Prostate gland (tissue), 2 donors: Measurements from ENCODE around the gene MFSD6.

ENCODE experiments used
- CTCF ChIP-seq, 4 experiments: fragments of 200-600 bp in 2 of 4; fragments of 450-650 bp in 2 of 4; sonication (generic) in 2 of 4; IDR thresholded peaks; 1 replicate in 3 of 4; 2 replicates in 1 of 4; pipeline ENCODE4 v1.5.1; 2016 to 2019; ENCODE audit warnings: antibody characterized with exemption in 4 of 4, mild to moderate bottlenecking in 2 of 4, moderate library complexity in 2 of 4
- POLR2A ChIP-seq: fragments of 450-650 bp; IDR thresholded peaks from one replicate; pipeline ENCODE4 v1.6.1; 2016; ENCODE audit warnings: antibody characterized with exemption, mild to moderate bottlenecking
- POLR2AphosphoS5 ChIP-seq: sonication (generic); formaldehyde crosslinking; IDR thresholded peaks from one replicate; pipeline ENCODE4 v1.6.1; 2017; ENCODE audit warnings: antibody characterized with exemption

DNA sequence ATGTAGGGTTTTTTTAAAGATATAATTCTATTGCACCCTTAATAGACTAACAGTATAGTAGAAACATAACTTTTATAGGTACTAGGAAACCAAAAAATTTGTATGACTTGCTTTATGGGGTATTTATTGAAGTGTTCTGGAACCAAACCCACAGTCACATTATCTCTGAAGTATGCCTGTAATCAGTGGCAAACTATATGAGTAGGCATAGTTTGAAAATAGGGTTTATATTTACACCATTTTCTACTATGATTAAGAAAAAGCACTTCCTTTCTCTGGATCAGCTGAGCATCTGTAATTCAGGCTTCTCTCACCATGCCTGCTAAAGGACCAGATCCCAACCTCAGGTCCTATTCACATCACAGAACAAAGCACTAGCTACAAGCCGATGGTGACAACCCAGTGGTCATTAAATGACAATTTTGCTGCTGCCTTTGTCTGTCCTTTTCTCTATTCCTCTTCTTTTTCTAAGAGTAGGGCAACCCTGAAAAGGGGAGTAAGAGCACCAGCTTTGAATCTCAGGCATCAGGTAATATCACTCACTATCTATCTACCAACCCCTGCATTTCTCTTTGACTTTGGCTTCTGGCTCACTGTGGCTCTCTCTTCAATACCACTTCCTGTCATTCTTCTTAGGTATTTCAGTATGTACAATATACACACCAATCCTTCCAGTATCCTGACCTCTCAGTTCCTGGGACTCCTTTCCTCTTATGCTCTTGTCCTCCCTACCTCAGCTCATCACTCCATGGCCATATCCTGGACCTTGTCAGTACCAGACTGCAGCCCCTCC lies 112.0 kb downstream of the MFSD6 start:
- TF ChIP-seq POLR2A (no peak), CTCF (IDR thresholded peaks at IDR 0.05) (no peak), POLR2AphosphoS5 (no peak)
